HG02571 (cell line): ENCODE results near the gene IRF1.
A peak's percentile ranks its signal among the peaks of the same experiment; 100 is the strongest.
"Not testable (repeated sequence)": the region's sequence is repeated elsewhere in the genome, so short reads cannot be mapped to it uniquely, and the experiment has no call there.

ENCODE experiments used
- ATAC-seq: cut with Tn5 transposase; IDR thresholded peaks from one replicate; pipeline ENCODE4 v1.9.1; 2021; ENCODE audit warnings: mild to moderate bottlenecking, moderate library complexity; ENCODE audit not compliant: unreplicated experiment

IRF1 gene, protein sequence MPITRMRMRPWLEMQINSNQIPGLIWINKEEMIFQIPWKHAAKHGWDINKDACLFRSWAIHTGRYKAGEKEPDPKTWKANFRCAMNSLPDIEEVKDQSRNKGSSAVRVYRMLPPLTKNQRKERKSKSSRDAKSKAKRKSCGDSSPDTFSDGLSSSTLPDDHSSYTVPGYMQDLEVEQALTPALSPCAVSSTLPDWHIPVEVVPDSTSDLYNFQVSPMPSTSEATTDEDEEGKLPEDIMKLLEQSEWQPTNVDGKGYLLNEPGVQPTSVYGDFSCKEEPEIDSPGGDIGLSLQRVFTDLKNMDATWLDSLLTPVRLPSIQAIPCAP

DNA sequence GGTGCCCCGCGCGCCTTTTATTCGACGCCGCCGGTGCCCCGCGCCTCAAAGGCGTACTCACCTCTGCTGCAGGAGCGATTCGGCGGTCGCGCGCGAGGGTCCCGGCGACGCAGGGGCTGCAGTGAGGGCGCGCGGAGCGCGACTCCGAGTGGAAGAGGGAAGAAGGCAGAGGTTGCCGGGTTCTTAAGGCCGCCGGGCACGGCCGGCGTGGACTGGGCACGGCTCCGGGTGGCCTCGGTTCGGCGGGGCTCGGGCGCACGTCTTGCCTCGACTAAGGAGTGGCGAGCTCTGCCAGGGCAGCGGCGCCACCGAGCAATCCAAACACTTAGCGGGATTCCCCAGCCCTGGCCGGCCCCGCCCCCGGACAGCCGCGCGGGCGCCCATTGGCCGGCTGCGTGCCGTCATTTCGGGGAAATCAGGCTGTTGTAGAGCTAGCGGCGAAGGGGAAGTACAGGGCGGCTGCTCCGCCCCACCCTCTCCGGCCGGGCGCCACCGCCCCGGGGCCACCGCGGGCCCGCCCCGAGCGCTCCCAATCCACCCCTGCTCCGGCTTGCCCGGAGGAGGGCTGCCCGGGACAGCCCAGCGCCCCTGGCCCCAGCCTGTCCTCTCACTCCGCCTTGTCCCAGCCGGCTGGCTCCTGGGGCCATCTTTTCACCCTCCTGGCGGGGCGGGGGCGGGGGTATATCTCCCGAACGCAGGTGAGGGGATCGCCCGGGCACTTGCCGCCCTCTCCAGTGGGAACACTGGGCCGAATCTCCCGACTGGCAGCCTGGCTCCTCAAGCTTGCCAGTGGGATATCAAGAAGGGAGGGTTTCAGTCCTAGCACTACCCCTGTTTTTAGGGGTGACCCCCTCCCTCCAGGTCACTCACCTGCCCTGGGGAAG, at the start of gene IRF1:
Gene IRF1 (minus strand): TSS at position 290 of the 884 bp plus-strand sequence. CDS start 1,295 bp downstream, outside the sequence.
- ATAC-seq: peak; percentile 81

DNA sequence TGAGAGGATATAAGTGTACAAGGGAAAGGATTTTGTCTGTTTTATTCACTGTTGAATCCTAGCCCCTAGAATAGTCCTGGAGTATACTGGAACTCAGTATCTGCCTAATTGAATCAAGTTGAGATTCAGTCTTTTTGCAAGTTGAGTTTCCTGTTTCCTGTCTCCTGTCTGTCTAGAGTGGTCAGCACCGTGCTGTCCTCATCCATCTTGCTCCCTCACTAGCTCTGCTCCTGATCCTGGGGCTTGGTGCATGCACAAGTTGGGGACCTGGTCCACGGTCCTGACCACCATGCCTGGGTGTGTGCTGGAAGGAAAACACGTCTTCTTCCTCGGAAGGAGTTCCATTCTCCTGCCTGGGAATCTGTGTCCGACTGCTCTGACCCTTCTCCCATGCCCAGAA, 49.6 kb upstream of the IRF1 start:
- ATAC-seq: no peak

DNA sequence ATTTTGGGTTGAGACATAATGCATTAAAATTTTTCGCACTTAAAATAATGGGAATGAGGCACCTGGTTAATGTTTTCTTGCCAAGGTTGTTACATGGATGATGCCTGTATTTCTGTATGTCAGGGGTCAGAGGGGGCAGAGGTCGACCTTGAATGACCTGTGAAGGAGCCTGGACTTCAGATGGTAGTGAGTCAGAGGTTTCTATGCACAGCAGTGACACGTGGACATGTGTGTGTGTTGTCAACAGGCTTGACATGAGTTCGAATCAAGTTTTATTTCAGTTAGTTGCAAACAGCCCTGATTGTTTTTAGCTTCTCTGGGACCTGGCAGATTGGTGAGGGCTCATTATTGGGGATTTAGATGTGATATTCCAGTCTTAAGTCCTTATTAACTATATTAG, 49.1 kb upstream of the IRF1 start:
- no peak for ATAC-seq

DNA sequence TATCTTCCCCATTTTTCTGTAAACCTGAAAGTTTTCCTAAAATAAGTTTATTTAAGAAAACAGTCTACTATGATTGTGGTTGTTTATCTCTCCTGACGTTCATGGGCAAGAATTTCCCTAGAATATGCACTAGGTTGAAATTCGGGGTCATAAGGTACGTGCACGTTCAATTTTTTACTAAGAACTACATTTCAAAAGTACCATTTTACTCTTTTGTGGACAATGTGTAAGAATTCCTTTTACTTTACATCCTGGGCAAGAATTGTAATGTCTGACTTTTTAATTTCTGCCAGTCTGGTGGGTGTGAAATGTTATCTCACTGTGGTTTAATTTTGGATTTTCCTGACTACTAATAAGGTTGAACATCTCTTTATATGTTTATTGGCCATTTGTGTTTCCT, 40.4 kb upstream of the IRF1 start:
- no peak for ATAC-seq

DNA sequence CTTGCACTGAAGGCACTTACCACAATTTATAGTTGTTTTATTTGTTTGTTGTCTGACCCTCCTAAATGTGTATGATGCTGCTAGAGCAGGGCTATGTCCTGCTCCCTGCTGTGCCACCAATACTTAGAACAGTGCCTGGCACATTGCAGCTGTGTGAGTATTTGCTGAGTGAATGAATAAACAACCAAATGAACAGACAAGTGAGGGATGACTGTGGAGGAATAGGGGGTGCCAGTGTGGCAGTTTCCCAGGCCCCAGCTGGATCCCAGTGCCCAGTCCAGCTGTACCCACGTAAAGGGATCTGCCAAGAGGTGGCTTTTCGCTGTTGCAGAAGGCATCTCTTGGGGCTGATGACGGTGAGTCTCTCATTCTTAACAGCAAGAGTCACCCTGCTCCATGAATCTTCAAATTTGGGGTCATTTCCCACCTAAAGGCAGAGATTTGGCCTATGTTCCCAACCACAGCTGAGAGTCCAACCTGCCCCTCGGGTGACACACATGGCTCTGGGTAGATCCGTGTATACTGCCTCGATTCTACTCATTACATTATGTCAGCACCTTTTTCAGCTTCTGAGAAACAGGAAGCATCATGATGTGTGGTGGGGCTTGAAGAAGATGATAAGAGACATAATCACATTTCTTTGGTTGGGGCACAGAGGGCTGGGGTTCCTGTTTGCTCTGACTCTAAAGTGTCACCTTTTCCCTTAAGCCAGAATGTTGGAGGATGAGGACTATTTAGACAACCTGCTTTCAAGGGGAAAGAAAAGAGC, 38.5 kb upstream of the IRF1 start:
- no peak for ATAC-seq

DNA sequence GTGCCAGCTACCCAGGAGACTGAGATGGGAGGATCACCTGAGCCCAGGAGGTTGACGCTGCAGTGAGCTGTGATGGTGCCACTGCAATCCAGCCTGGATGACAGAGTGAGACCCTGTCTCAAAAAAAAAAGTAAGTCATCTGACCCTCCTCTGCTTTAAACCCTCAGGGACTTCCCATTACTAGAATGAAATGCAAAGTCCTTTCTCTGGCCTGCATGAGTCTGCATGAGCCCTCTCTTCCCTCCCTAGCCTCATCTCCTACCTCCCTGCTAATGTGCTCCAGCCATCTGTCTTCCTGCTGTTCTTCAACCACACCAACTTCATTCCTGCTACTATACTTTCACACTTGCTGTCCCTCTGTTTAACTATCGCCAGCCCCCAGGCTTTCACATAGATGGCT, 37.4 kb upstream of the IRF1 start:
- no peak for ATAC-seq

DNA sequence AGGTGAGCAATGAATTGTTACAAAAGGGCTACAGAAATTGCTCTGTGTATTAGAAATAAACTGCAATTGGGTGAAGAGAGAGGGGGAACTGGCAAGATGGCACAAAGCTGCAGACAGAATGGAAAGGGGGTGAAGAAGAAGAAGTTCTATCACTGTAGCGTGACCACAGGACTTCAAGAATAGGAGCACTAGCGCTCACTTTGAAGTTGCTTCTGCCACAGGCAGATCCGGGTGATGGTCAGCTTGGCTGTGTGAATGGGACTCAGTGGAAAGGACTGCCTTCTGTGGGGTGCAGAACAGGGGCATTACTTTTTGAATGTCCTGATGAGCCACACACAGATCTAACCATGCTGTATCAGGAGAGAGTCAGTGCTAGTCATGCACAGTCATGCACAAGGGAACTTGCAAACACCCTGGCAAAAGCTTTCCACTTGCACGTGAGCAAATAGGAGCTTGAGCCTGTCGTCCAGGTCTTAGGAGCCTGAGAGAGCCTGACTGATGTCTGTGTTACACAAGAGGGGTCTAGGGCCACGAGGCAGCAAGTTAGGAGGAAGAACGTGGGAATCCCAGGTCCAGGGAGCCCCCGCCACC, 36.5 kb upstream of the IRF1 start:
- no peak for ATAC-seq

DNA sequence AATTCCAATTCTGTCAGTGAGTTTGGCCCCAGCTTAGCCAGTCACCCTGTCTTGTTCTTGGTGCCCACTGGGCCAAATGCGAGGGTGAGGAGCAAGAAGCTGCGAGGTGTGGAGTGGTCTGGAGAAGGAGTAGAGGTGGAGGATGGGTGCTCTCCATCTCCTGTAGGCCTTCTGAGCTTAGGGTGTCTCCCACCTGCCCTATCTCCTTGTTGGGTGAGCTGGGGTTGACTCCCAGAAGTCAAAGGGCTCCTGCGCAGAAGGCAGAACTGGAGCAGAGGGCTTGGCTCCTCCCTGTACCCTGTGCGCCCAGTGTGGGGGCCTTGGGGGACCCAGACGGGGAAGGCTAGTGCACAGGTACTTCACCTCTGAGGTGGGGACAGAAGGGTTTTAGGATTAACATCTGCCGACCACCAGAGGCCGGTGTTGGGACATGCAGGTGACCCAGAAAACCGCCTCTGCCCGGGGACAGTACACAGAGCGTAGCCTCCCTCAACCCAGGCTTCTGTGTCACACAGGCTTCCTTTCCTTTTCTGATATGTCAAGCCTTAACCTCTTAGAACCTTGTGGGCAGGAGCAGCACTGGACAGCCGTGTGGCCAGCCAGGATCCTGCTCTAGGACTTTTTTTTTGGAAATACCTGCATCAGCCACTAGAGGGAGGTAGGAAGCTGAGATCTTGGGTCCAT, 35.9 kb upstream of the IRF1 start:
- ATAC-seq: no peak

DNA sequence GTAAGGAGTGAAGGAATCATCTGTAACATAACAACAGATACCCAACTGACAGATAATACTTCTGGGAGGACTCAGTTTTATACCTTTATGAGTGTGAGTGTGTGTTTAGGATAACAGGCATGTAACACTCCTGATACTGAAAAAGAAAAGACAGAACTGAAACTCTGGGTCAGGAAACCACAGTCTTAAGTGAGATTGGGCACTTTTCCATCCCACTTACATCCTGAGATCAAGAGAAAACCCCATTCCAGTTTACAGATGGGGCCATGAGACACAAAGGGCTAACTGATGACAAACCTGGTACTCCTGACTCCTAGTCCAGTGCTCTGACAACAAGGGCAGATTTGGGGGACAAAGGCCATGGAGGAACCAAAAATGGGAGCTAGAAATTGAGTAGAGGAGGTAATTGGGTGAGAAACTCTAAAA, 34.7 kb upstream of the IRF1 start:
- ATAC-seq: peak; percentile 71

DNA sequence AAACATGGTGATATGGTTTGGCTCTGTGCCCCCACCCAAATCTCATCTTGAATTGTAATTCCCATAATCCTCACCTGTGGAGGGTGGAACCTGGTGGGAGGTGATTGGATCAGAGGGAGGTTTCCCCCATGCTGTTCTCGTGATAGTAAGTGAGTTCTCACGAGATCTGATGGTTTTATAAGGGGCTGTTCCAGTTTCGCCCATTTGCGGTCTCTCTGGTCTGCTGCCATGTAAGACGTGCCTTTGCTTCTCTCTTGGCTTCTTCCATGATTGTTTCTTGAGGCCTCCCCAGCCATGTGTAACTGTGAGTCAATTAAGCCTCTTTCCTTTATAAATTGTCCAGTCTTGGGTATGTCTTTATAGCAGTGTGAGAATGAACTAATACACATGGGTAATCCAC, 34.3 kb upstream of the IRF1 start:
- not testable (repeated sequence) for ATAC-seq

DNA sequence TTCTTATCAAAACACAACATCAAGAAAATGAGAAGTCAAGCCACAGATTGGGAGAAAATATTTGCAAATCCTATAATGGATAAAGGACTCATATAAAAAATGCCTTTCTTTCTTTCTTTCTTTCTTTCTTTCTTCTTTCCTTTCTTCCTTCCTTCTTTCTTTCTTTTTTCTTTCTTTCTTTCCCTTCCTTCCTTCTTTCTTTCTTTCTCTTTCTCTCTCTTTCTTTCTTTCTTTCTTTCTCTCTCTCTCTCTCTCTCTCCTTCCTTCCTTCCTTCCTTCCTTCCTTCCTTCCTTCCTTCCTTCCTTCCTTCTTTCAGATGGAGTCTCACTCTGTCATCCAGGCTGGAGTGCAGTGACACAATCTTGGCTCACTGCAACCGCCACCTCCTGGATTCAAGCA, 31.5 kb upstream of the IRF1 start:
- not testable (repeated sequence) for ATAC-seq

DNA sequence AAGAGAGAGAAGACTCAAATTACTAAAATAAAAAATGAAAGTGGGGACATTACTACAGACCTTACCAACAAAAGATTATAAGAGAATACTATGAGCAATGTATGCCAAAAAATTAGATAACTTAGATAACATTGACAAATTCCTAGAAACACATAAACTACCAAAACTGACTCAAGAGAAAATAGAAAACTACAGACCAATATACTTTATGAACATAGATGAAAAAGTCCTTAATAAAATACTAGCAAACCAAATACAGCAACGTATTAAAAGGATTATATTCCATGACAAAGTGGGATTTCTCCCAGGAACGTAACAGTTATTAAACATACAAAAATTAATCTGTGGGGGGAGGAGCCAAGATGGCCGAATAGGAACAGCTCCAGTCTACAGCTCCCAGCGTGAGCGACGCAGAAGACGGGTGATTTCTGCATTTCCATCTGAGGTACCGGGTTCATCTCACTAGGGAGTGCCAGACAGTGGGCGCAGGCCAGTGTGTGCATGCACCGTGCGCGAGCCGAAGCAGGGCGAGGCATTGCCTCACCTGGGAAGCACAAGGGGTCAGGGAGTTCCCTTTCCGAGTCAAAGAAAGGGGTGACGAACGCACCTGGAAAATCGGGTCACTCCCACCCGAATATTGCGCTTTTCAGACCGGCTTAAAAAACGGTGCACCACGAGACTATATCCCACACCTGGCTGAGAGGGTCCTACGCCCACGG, 23.2 kb upstream of the IRF1 start:
- ATAC-seq: not testable (repeated sequence)

DNA sequence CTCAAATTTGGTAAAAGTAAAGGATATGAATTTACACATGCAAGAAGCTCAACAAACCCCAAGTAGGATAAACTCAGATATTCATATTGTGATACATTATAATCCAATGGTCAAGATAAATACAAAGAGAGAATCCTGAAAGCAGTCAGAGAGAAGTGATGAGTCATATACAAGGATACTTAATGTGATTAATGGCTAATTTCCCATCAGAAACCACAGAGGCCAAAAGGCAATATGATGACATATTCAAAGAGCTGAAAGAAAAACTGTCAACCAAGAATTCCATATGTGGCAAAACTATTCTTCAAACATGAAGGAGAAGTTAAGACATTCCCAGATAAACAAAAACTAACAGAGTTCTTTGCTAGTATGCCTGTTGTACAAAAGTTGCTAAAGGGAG, 19.5 kb upstream of the IRF1 start:
- ATAC-seq: no peak

DNA sequence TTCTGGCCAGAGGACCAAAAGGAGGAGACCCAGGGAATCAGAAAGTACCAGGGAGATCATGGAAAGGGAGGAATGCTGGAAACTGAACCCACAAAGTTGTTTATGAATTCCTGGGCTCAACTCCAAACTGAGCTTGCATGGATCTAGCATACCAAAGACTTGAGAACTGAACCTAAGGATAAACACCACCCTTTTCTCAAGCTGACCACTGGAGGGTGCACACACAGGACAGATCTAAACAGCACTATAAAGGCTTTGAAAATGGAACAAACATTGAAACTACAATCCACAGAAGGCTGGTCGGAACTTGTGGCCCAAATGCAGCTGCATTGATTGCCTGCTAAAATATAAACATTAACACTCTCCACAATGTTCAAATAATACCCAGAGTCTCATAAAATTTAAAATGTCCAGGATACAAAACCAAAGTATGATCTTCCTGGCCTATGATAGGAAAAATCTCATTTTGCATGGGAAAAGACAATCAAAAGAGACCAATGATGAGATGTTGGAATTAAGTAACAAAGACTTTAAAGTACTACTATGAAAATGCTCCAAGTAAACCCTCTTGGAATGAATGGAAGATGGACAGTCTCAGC, 15.6 kb upstream of the IRF1 start:
- no peak for ATAC-seq

DNA sequence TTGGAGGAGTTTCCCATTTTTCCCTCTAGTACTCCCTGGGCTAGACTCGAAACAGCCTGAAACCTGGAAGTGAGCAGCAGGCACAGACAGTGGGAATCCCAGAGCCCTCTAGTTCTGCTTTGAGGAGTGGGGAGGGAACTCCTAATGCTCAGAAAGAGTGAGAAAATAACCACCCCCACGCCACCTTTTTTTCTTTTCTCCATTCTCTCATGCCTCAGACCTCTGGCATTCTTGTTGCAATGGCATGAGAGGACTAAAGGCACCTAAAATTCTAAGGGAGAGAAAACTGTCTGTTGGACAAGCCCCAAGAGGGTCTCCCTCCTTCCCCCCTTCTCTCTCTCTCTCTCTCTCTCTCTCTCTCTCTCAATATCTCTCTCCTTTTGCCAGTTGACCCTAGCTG, 15.1 kb upstream of the IRF1 start:
- ATAC-seq: no peak

DNA sequence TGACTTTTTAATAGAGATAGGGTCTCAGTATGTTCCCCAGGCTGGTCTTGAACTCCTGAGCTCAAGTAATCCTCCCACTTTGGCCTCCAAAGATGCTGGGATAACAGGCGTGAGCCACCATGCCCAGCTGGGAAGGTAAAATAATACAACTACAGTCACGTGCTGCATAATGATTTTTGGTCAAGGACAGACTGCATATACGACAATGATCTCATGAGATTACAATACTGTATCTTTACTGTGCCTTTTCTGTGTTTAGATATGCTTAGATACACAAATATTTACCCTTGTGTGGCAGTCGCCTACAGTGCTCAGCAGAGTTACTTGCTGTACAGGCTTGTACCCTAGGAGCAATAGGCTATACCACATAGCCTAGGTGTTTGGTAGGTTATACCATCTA, 14.2 kb upstream of the IRF1 start:
- ATAC-seq: no peak

DNA sequence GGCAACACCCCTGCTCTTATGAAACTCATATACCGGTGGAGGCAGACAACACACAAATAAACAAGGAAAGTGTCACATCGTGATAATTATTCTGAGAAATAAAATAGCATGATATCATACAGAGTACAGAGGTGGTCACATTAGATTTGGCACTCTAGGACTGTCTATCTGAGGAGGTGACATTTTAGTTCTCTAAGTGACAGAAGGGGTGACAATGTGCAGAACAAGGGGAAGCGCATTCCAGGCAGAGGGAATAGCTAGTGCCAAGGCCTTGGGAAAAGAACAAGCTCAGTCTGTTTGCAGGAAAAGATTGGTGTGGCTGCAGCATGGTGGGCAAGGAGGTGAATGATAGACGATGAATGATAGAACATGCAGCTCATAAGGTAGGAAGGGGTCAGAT, 12.7 kb upstream of the IRF1 start:
- ATAC-seq: no peak

DNA sequence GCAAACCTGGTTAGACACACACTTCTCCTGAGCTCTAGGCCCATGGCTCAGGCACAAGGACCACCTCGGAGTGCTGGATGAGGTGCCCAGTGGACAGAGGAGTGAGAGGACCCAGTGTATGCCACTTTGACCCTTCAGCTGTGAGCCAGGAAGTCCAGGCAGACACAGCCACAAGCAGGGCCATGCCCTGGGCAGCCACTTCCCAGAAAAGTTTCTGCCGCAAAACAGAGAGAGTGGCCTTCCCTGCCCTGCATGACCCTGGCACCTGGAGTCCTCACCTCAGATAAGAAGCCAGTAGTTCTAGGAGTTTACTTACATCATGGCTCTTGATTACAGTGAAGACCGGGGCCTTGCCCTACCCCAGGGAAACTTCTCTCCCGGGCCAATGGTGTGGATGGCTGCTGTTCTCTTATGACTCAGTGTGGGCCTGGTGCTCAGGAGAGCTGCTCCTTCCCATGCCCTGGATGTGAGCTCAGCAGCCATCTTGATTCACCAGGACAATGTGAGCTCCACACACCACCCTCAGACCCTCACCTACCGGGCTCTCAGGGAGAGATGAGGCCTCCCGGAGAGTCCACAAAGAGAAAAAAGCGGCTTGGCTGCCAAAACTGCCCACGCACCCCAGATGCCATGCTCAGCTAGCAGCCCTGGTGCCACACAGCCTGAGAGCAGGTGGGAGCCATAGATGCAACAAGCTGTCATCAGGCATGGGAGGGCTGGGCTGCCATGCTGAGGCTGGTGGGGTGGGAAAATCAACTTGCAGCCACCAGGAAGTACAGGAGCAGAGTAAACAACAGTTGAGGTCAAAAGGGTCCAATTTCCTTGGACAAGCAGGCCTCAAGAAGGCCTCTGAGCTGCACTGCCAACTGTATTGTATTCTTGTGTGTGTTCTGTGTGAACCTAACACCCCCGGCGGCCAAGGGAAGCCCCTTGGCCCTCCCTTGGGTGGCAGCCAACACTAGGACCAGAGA, 11.7 kb upstream of the IRF1 start:
- no peak for ATAC-seq
